SH-SY5Y (cell line): ENCODE data around the gene KDM7A.

Source experiments
- GATA2 ChIP-seq: IDR thresholded peaks from 2 replicates; pipeline ENCODE4 v1.6.1; 2011; ENCODE audit warnings: mild to moderate bottlenecking, low read depth, low read length
- GATA3 ChIP-seq: IDR thresholded peaks from 2 replicates; pipeline ENCODE4 v1.6.1; 2011; ENCODE audit warnings: low read depth, mild to moderate bottlenecking, low read length, moderate library complexity

GRCh38 chr7:140048989-140049338, 127.8 kb downstream of the KDM7A start:
- TF ChIP-seq GATA2 (no peak), GATA3 (no peak)
